ENCODE results near the gene ERCC1. TPM values are rescaled to one million over a fixed set of nuclear protein-coding genes. Genes with fewer than 3 reads are reported as not detected.

The ERCC1 gene
- total RNA-seq, 1 experiment from 2014 or later: 62.4 TPM

DNA sequence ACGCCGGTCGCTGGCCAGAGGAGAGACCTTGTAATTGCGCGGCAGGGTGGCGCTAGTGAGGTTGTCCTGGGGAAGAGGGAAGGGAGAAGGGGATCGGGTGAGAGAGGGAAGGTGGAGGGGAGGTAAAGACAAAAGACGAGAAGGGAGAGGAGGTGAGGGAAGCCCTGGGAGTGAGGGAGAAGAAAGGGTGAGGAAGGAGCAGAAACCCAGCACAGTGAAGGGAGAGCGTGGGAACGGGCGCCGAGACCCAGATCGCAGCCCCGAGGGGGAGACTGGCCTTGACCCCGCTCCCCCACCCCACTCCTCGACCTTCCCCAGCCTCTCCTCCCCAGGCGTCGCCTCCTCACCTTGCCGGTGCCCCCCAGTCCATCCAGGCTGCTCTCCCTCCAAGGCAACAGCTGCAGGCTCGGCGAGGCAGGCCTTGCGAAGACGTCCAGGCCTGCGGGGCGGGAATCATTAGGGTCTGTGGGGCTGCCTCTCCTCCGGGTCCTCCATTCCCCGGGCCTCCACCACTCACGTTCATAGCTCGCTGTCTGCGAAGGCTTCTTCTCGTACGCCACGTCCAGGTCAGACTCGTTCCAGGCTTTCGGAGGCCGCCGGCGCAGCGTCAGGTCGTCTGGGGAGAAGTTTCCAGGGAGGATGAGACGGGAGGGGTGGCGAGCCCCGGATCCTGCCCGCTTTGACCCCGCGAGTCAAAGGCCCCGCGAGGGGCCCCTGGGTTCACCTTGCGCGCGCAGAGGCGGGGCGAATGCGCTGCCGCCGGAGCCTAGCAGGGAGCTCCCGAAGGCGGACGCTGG, 27.7 kb downstream of the ERCC1 start:
- Histone ChIP-seq H3K79me1 (ENCODE audit: insufficient read depth, low read depth, low read length, poor library complexity, severe bottlenecking) (no peaks in the 10 kb centered on the region), H4K20me1 (ENCODE audit: control insufficient read depth, insufficient read depth, insufficient read length) (no peaks in the 10 kb centered on the region), H3K56ac (ENCODE audit: insufficient read length, low read depth, low read length) (no peak overlapping the region), H4K8ac (replicated peaks; ENCODE audit: insufficient read length, low read depth, low read length) (no peak overlapping the region), H3K9me3 (ENCODE audit: control insufficient read depth, low read depth, low read length) (no peaks in the 10 kb centered on the region), H2AFZ (ENCODE audit: low read length) (no peak overlapping the region), H3K4me2 (ENCODE audit: insufficient read depth, insufficient read length, low read length) (peak overlapping the region; percentile 58), H3K18ac (ENCODE audit: insufficient read length, low read depth, low read length) (no peak overlapping the region), H3K14ac (ENCODE audit: insufficient read depth, low read length) (no peak overlapping the region), H3K4me1 (ENCODE audit: insufficient read depth, low read length) (no peaks in the 10 kb centered on the region), H3K27me3 (ENCODE audit: insufficient read depth, low read length) (no peaks in the 10 kb centered on the region; the same call in 1 of the 2 replicates), H3K9ac (ENCODE audit: extremely low read depth, insufficient read length, low read length) (no peak overlapping the region), H2BK12ac (ENCODE audit: insufficient read length, low read depth, low read length) (no peak overlapping the region), H3K27ac (ENCODE audit: insufficient read length, low read depth, low read length) (no peak overlapping the region), H3K79me2 (ENCODE audit: insufficient read depth, low read length) (no peaks in the 10 kb centered on the region), H3T11ph (ENCODE audit: low read length) (no peak overlapping the region), H2BK15ac (ENCODE audit: low read depth, low read length) (no peak overlapping the region), H2BK5ac (ENCODE audit: insufficient read length, low read length) (no peak overlapping the region), H4K91ac (ENCODE audit: insufficient read length, low read depth, low read length) (no peak overlapping the region), H4K5ac (ENCODE audit: insufficient read length, low read depth, low read length) (no peak overlapping the region), H3K23ac (ENCODE audit: insufficient read length, low read depth, low read length) (no peak overlapping the region), H2BK120ac (ENCODE audit: low read depth, low read length, poor library complexity, severe bottlenecking) (no peak overlapping the region), H3K23me2 (ENCODE audit: insufficient read length, low read depth, low read length, poor library complexity, severe bottlenecking) (peaks cover 6% of the 10 kb centered on the region), H3K4ac (ENCODE audit: low read depth, low read length) (no peak overlapping the region), H2BK20ac (ENCODE audit: low read depth, low read length, poor library complexity, severe bottlenecking) (no peak overlapping the region), H2AK5ac (ENCODE audit: insufficient read length, low read length) (no peak overlapping the region)
- peaks cover 10 to 20% of the 10 kb centered on the region in 2 experiments for H3K4me1 Mint-ChIP-seq
- H3K27me3 Mint-ChIP-seq (ENCODE audit: low read depth): peaks cover 3% of the 10 kb centered on the region
- peak overlapping the region; percentile 19 to 77; a peak in 4 of 5 replicates for H3K4me3 Mint-ChIP-seq
- TF ChIP-seq, protein P1, sequence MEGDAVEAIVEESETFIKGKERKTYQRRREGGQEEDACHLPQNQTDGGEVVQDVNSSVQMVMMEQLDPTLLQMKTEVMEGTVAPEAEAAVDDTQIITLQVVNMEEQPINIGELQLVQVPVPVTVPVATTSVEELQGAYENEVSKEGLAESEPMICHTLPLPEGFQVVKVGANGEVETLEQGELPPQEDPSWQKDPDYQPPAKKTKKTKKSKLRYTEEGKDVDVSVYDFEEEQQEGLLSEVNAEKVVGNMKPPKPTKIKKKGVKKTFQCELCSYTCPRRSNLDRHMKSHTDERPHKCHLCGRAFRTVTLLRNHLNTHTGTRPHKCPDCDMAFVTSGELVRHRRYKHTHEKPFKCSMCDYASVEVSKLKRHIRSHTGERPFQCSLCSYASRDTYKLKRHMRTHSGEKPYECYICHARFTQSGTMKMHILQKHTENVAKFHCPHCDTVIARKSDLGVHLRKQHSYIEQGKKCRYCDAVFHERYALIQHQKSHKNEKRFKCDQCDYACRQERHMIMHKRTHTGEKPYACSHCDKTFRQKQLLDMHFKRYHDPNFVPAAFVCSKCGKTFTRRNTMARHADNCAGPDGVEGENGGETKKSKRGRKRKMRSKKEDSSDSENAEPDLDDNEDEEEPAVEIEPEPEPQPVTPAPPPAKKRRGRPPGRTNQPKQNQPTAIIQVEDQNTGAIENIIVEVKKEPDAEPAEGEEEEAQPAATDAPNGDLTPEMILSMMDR (conservative IDR thresholded peaks at IDR 0.05): peak; percentile 55
- peaks cover 0 to 14% (median 0%) of the 10 kb centered on the region in 3 experiments; a peak in 3 of 7 replicates for H3K36me3 Mint-ChIP-seq (ENCODE audit: insufficient read depth in 1 of 3, low read depth in 3 of 3)
- peak overlapping the region in 1 of 3 experiments; percentile 90; a peak in 2 of 7 replicates for H3K27ac Mint-ChIP-seq
- H3K9me3 Mint-ChIP-seq: no peaks in the 10 kb centered on the region
- peak; percentile 86 for DNase-seq
- WGBS (ENCODE audit: extremely low coverage, insufficient read length, low lambda C conversion rate): no CpG with 5 or more reads among the region's 59 CpGs

Measured in H9 (cell line).